ENCODE measurements around the gene GYG2.
A peak's percentile ranks its signal among the peaks of the same experiment; 100 is the strongest.
"Not testable (repeated sequence)": the region's sequence is repeated elsewhere in the genome, so short reads cannot be mapped to it uniquely, and the experiment has no call there.

The GYG2 gene

GRCh38 chrX:2901367-2902036, 72.8 kb downstream of the GYG2 start:
- no peak for DNase-seq (ENCODE audit: low read depth in 2 of 2)

- DNase-seq (ENCODE audit: low read depth in 2 of 2), result no peak
Measured at GRCh38 chrX:2902841-2903240, 74.1 kb downstream of the GYG2 start.

- no peak for DNase-seq (ENCODE audit: low read depth in 2 of 2)
Measured at GRCh38 chrX:2903366-2903765, 74.6 kb downstream of the GYG2 start.

DNA sequence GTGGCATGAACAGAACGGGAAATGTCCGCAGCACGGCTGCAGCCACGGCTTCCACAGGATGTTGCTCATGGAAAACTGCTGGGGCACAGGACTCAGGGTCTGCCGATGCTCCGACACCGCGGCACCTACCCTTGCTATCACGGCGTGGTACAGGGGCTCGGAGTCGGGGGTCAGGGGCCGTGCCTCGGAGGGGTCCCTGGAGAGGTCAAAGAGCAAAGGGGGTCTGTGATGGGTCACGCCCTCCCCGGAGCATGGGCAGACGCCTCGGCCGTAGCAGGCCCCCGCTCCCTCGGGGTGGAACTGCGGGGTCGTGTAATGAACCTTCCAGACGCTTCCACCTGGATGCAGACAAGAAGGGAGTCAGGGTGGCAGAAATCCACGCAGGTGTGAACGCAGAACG, 78.6 kb downstream of the GYG2 start:
- DNase-seq (ENCODE audit: low read depth in 2 of 2), result no peak

GRCh38 chrX:2908125-2908685, 79.5 kb downstream of the GYG2 start:
- DNase-seq (ENCODE audit: low read depth in 2 of 2), result no peak

GRCh38 chrX:2910109-2910508, 81.4 kb downstream of the GYG2 start:
- DNase-seq (ENCODE audit: low read depth in 2 of 2), result no peak

GRCh38 chrX:2913118-2913517, 84.4 kb downstream of the GYG2 start:
- DNase-seq (ENCODE audit: low read depth in 2 of 2), result no peak

DNA sequence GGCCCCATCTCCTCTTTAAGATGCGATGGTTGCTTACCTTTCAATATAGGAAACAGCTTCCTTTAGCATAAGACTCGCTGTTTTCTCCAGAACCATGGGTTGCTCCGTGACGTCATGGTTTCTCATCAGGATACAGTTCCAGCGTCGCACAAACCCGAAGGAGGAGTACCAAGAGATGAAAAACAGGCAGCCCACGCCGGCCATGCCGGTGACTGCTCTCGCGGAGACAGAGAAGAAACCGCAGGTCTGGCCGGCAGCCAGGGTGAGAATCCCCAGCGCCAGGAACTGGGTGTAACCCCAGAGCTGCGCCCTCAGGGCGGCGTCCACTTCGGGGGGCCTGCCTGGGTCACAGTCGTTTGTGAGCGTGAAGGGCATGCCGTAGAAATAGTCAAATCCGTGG, 89.0 kb downstream of the GYG2 start:
- DNase-seq (ENCODE audit: low read depth in 2 of 2), result no peak

- no peak for DNase-seq (ENCODE audit: low read depth in 2 of 2)
Measured at GRCh38 chrX:2921193-2921592, 92.5 kb downstream of the GYG2 start.

DNA sequence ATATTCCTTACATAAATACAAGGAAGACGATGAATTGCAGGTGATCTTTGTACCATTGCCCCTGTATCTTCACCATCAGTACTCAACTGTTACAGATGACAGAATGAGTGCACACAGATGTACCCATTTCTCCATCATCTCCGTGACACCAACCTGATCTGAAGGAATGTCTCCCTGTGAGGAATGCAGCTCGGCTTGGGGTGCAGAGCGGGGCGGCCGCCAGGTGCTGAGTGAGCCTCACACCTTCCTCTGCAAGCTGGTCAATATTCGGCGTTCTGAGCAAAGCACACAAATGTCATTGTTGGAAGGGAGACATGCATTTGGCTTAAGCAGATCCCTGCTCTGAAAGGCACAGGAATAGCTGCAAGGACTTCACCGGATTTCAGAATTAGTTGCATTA, 93.0 kb downstream of the GYG2 start:
- DNase-seq (ENCODE audit: low read depth in 2 of 2), result no peak

- DNase-seq (ENCODE audit: low read depth in 2 of 2), result no peak
Measured at GRCh38 chrX:2924151-2924550, 95.4 kb downstream of the GYG2 start.

DNA sequence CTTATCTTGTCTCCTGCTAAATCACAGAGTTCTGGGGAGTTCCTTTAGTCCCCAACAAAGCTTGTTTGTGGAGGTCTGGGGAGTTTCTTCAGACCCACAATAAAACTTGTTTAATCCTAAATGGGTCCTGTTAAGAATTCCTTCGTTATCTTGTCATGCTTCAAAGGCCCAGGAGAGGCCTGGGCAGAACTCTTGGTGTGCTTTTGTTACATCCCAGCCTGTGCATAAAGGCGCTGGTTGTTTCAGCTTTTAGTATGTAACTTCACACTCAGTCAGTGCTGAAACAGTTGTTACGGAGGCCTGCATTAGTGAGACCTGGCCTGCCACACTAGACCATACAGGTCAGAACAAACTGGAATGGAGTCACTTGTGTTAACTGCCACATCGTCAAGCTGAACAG, 97.5 kb downstream of the GYG2 start:
- not testable (repeated sequence) for DNase-seq (ENCODE audit: low read depth in 2 of 2)

DNA sequence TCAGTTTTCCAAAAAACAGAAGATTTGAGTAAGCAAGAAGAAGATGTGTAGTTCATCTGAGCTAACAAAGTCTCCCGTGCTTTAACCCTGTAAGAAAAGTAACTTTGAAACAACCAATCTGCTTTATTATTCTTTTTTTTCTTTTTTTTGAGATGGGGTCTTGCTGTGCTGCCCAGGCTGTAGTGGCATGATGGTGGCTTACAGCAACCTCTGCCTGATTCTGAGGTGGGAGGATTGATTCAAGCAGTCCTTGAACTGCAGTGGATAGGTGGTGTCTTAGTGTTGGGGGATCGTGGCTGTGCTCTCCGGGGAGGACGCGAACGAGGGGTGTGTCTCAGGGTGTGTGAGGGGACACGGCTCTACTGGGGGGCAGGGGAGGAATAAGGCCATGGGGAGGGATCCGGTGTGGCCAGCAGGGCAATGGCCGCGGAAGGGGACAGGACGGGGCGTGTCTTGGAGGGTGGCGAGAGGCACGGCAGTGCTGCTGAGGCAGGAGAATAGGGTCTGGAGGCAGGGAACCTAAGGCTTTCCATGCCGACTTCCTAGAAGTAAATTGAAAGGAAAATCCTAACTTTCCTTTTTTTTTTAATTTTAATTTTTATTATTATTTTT, 98.0 kb downstream of the GYG2 start:
- DNase-seq (ENCODE audit: low read depth in 2 of 2), result no peak

DNA sequence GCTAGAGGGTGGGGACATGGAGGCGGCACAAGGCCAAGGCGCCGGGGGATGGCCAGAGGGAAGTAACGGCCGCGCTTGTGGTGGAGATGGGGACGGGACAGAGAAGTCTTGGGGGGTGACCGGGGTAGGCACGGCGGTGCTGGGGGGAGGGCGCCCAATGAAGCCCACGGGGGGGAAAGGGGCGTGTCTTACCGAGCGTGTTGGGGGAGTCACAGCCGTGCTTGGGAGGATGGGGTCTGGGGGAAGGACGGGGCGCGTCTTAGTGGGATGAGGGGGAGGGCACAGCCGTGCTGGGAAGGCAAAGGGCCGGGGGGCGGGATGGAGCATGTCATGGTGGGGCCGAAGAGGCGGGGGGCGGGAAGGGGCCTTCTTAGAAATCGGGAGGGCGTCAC, 99.5 kb downstream of the GYG2 start:
- no peak for DNase-seq (ENCODE audit: low read depth in 2 of 2)

DNA sequence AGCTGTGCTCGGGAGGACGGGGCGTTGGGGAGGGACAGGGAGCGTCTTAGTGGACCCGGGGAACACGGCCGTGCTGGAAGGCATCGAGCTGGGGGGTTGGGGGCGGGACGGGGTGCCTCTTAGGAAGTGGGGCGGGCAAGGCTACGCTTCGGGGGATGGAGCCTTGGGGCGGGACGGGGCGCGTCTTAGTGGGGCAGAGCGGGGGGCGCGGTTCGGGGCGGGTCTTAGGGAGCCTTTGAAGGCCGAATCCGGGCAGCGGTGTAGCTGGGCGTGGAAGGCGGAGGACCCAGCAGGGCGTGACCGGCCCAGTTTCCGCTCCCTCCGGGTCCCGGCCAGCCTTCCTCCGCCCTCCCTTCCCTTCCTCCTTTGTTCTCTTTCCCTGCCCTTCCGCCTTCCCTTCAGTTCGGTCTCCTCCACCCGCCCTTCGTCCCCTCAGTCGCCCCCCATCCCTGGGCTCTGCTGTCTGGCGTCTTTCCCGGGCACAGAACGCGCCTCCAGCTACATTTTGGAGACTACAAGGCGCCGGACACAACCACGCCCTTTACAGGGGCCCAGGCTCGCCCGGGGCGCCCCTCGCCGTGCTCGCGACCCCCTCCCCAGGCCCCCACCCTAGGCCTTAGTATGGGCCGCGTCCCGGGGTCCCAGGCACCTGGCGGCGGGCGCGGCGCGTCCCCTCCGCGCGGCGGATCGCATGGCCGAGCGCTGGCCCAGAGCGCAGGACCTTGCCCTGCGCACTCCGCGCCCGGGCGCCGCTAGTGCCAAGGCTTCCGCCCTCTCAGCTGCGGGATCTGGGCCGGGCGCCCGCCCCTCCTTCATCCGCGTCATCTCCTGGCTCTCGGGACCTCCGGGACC, 100.1 kb downstream of the GYG2 start, which contains the start of gene ARSD:
TSS of gene ARSD (minus strand) at position 757 of the 852 bp plus-strand sequence. CDS start at position 693, 64 bp downstream.
- DNase-seq (ENCODE audit: low read depth in 2 of 2), result peak; percentile 8 to 30

DNA sequence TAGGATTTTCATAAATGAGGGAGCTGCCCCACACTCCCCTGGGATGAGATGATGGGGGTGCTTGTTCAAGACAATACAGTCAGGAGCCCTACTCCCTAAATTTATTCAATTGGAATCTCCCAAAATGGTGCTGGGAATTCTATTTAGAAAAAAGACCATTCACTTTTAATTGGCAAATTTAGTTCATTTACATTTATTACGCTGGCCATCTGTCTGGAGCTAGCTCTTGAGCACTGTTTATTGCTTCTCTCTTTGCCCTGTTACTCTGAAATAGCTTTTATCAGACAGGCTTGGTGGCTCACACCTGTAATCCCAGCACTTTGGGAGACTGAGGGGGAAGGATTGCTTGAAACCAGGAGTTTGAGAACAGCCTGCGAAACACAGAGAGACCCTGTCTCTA, 102.4 kb downstream of the GYG2 start:
- no peak for DNase-seq (ENCODE audit: low read depth in 2 of 2)

DNA sequence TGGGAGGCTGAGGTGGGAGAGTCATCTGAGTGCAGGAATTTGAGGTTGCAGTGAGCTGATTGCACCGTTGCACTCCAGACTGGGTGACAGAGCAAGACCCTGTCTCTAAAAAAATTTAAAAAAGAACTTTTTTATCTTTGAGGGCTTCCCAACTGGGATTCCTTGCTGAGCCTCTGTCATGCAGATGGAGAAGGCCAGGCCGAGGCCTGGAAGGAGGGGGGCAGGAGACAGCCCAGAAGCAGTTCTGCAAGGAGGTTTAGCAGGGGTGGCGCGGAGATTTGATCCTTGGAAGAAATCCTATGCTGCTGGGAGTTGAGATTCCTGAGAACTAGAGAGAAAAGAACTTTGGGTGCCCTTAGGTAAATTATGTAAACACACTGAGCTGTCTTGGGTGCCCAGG, 102.9 kb downstream of the GYG2 start:
- DNase-seq (ENCODE audit: low read depth in 2 of 2), result no peak

Data from stimulated activated CD4-positive, alpha-beta T cell treated with anti-CD3 and anti-CD28 coated beads, Interleukin-4, amount 100 ng/mL, for 48 hours (primary cell).